Measurements from ENCODE around the gene MYZAP. TPM values are rescaled to one million over a fixed set of nuclear protein-coding genes. Genes with fewer than 3 reads are reported as not detected.

The MYZAP gene
- total and polyA plus RNA-seq, 10 donors: 4.1 to 26.2 (median 13.8) TPM

DNA sequence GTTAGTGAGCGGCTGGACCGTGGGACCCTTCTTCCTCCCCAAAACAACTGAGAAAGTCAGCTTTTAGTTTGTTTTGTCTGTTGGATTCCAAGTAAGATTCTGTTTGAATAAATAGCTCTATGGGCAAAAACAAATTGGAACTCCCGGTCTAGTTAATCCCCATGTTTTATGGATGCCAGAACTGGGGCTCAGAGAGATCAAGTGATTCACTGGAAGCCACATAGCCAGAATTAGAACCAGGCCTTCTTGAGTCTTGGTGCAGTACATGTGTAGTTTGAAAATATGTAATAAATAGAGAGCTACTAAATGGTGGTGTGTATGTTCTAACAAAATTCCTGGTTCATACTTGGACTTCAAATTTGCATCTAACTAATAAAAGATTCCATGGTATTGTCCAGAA is 85.5 kb downstream of the MYZAP start:
- Histone ChIP-seq H3K27ac (no peak overlapping the region), H3K4me1 (peaks cover 0 to 7% (median 0%) of the 10 kb centered on the region in 6 donors), H3K27me3 (replicated peaks in 1 of 7) (no peaks in the 10 kb centered on the region), H3K36me3 (peaks cover 0 to 10% (median 0%) of the 10 kb centered on the region in 6 donors), H3K4me3 (no peak overlapping the region), H3K9me3 (no peaks in the 10 kb centered on the region)
- no peak for TF ChIP-seq CTCF (IDR thresholded peaks at IDR 0.05 in 8 of 11, conservative IDR thresholded peaks at IDR 0.05 in 3 of 11)
- no peak for TF ChIP-seq POLR2A (IDR thresholded peaks at IDR 0.05)
- TF ChIP-seq POLR2AphosphoS5 (IDR thresholded peaks at IDR 0.05): no peak
- DNase-seq: no peak
- 87 to 99% (median 98%) methylated on average over 3 of the region's 3 CpGs for WGBS, 5 donors
- intact Hi-C loops (cut with DNase I; ENCODE audit: low total_unique reads): no loop called here

DNA sequence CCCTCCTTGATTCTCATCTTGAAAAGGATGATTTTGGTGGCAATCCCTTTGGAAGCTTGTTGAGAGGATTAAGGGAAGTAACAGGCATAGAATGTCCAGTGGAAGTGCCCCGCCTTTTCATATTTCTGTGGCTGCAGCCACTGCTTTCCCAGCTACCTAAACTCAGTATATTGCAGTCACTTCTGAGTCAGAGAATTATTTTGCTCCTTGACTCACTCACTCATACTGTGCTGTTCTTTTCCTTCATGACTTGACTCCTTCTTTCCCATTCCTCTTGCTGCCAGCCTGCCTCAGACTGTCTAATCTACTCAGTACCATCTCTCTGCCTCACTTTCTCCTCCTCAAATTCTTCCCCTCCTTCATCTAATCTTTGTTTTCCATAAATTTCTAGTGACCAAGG is 88.3 kb downstream of the MYZAP start:
- H3K27me3 ChIP-seq (replicated peaks in 1 of 7): no peaks in the 10 kb centered on the region

GRCh38 chr15:57681011-57681410 is 89.3 kb downstream of the MYZAP start:
- Histone ChIP-seq H3K4me3 (no peak overlapping the region), H3K27me3 (replicated peaks in 1 of 7) (no peaks in the 10 kb centered on the region), H3K4me1 (peaks cover 0 to 7% (median 2%) of the 10 kb centered on the region in 6 donors), H3K9me3 (no peaks in the 10 kb centered on the region), H3K27ac (no peak overlapping the region), H3K36me3 (no peaks in the 10 kb centered on the region)
- WGBS, 5 donors: 91 to 100% (median 95%) methylated on average over 1 of the region's 1 CpG
- intact Hi-C loops (cut with DNase I; ENCODE audit: low total_unique reads): no loop called here
- DNase-seq: no peak
- no peak for TF ChIP-seq POLR2A (IDR thresholded peaks at IDR 0.05)
- TF ChIP-seq CTCF (IDR thresholded peaks at IDR 0.05 in 8 of 11, conservative IDR thresholded peaks at IDR 0.05 in 3 of 11): no peak
- no peak for TF ChIP-seq POLR2AphosphoS5 (IDR thresholded peaks at IDR 0.05)

More for the DNA sequence above, 88.3 kb downstream of the MYZAP start:
- TF ChIP-seq CTCF (IDR thresholded peaks at IDR 0.05 in 8 of 11, conservative IDR thresholded peaks at IDR 0.05 in 3 of 11): no peak
- TF ChIP-seq POLR2AphosphoS5 (IDR thresholded peaks at IDR 0.05): no peak
- no peak for TF ChIP-seq POLR2A (IDR thresholded peaks at IDR 0.05)
- no peak for DNase-seq
- no peak overlapping the region for H3K27ac ChIP-seq
- no peak overlapping the region for H3K4me3 ChIP-seq
- peaks cover 0 to 7% (median 0%) of the 10 kb centered on the region in 6 donors for H3K4me1 ChIP-seq
- H3K36me3 ChIP-seq: peaks cover 0 to 9% (median 0%) of the 10 kb centered on the region in 6 donors
- 79 to 100% (median 96%) methylated on average over 1 of the region's 1 CpG for WGBS, 5 donors
- H3K9me3 ChIP-seq: no peaks in the 10 kb centered on the region
- intact Hi-C loops (cut with DNase I; ENCODE audit: low total_unique reads): no loop called here

DNA sequence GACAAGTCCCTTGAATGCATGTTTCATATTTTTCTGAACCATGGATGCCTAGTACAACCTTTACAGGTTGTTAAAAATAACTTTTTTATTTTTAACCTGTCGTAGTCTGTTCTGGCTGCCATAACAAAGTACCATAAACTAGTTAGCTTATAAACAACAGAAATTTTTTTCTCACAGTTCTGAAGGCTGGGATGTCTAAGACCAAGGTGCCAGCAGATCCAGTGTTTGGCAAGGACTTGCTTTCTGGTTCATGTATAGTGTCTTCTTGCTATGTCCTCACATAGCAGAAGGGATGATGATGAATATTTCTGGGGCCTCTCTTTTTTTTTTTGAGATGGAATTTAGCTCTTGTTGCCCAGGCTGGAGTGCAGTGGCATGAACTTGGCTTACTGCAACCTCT is 91.8 kb downstream of the MYZAP start:
- Histone ChIP-seq H3K4me1 (peaks cover 0 to 7% (median 2%) of the 10 kb centered on the region in 6 donors), H3K27me3 (replicated peaks in 1 of 7) (no peaks in the 10 kb centered on the region), H3K9me3 (no peaks in the 10 kb centered on the region), H3K4me3 (no peak overlapping the region), H3K27ac (no peak overlapping the region), H3K36me3 (no peaks in the 10 kb centered on the region)
- WGBS, 5 donors: 92 to 95% (median 93%) methylated on average over 1 of the region's 1 CpG
- intact Hi-C loops (cut with DNase I; ENCODE audit: low total_unique reads): no loop called here
- DNase-seq: no peak
- TF ChIP-seq POLR2AphosphoS5 (IDR thresholded peaks at IDR 0.05): no peak
- no peak for TF ChIP-seq CTCF (IDR thresholded peaks at IDR 0.05 in 8 of 11, conservative IDR thresholded peaks at IDR 0.05 in 3 of 11)
- TF ChIP-seq POLR2A (IDR thresholded peaks at IDR 0.05): no peak

Data from spleen (tissue), 11 donors.